ENCODE results near the gene IRGC.

GRCh38 chr19:43754503-43755255 is 38.8 kb downstream of the IRGC start, which contains the start of gene SMG9:
- TF ChIP-seq CTCF (IDR thresholded peaks at IDR 0.05): no peak
- peak in 1 of 2 donors; percentile 76 for TF ChIP-seq POLR2A (IDR thresholded peaks at IDR 0.05)
- TF ChIP-seq POLR2AphosphoS5 (IDR thresholded peaks at IDR 0.05; ENCODE audit: insufficient read depth in 1 of 2, low read depth in 1 of 2): peak; percentile 94 to 98
